ENCODE measurements around the gene BAIAP2L1. TPM values are rescaled to one million over a fixed set of nuclear protein-coding genes. Genes with fewer than 3 reads are reported as not detected.
A peak's percentile ranks its signal among the peaks of the same experiment; 100 is the strongest.

The BAIAP2L1 gene
- total RNA-seq, 1 donor from 2014 or later = 20.6 TPM

DNA sequence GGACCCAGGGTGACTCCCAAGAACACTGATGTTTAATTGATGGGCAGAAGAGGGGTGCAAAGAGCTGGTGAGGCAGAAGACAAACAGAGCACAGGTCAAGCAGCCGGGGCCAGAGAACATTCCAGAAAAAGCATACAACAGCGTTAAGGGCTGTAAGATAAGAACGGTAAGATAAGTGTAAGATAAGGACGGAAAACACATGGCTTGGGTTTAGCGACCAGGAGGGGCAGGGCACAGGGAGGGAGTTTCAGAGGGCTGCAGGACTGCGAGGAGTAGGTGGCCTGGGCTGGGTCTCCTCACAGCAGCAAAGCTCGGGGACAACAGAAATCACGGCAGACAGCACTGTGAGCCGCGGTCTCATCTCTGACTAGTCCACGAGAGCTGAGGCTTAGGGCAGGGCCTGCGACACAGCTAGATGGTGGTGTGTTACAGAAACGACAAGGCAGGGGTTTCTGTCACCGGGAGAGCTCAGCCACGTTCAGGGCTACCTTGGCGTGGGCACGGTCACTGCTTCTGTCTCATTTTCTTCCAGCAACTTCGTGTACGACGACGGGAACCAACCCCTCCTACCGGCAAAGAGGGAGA is 94.8 kb downstream of the BAIAP2L1 start:
- peak overlapping the region; percentile 4 for H3K4me3 Mint-ChIP-seq (ENCODE audit: unreplicated experiment)
- H3K27ac Mint-ChIP-seq (ENCODE audit: unreplicated experiment) = no peak overlapping the region
- peaks cover 3% of the 10 kb centered on the region for H3K27me3 Mint-ChIP-seq (ENCODE audit: unreplicated experiment)
- no peaks in the 10 kb centered on the region for H3K9me3 Mint-ChIP-seq (ENCODE audit: unreplicated experiment)
- peaks cover 27% of the 10 kb centered on the region for H3K36me3 Mint-ChIP-seq (ENCODE audit: low read depth, unreplicated experiment)
- DNase-seq (ENCODE audit: low spot score) = no peak
- TF ChIP-seq, protein P1, sequence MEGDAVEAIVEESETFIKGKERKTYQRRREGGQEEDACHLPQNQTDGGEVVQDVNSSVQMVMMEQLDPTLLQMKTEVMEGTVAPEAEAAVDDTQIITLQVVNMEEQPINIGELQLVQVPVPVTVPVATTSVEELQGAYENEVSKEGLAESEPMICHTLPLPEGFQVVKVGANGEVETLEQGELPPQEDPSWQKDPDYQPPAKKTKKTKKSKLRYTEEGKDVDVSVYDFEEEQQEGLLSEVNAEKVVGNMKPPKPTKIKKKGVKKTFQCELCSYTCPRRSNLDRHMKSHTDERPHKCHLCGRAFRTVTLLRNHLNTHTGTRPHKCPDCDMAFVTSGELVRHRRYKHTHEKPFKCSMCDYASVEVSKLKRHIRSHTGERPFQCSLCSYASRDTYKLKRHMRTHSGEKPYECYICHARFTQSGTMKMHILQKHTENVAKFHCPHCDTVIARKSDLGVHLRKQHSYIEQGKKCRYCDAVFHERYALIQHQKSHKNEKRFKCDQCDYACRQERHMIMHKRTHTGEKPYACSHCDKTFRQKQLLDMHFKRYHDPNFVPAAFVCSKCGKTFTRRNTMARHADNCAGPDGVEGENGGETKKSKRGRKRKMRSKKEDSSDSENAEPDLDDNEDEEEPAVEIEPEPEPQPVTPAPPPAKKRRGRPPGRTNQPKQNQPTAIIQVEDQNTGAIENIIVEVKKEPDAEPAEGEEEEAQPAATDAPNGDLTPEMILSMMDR (IDR thresholded peaks at IDR 0.05; ENCODE audit: unreplicated experiment) = no peak
- no peaks in the 10 kb centered on the region for H3K4me1 Mint-ChIP-seq (ENCODE audit: unreplicated experiment)

DNA sequence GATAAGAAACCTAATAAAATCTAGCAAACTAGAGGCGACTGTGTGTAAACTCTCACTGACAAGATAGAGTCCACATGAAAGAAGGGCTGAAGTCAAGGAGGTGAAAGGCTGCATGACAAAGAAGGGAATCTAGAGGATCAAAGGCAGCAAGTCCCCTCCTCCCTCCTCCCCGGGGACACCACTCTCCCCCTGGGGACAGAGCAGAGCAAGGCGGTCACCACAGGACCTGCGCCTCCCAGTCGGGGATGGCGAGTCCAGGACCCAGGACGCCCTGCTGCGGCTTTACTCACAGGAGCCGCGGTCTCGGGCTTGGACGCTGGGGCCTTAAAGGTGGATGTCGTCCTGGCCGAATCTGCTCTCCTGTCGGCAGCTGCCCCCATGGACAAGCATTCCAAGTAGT is 97.0 kb downstream of the BAIAP2L1 start:
- H3K27ac Mint-ChIP-seq (ENCODE audit: unreplicated experiment) = no peak overlapping the region
- peaks cover 31% of the 10 kb centered on the region for H3K36me3 Mint-ChIP-seq (ENCODE audit: low read depth, unreplicated experiment)
- H3K9me3 Mint-ChIP-seq (ENCODE audit: unreplicated experiment) = no peaks in the 10 kb centered on the region
- TF ChIP-seq, protein P1 (IDR thresholded peaks at IDR 0.05; ENCODE audit: unreplicated experiment) = no peak
- peaks cover 3% of the 10 kb centered on the region for H3K27me3 Mint-ChIP-seq (ENCODE audit: unreplicated experiment)
- H3K4me1 Mint-ChIP-seq (ENCODE audit: unreplicated experiment) = no peaks in the 10 kb centered on the region
- DNase-seq (ENCODE audit: low spot score) = no peak
- no peak overlapping the region for H3K4me3 Mint-ChIP-seq (ENCODE audit: unreplicated experiment)

DNA sequence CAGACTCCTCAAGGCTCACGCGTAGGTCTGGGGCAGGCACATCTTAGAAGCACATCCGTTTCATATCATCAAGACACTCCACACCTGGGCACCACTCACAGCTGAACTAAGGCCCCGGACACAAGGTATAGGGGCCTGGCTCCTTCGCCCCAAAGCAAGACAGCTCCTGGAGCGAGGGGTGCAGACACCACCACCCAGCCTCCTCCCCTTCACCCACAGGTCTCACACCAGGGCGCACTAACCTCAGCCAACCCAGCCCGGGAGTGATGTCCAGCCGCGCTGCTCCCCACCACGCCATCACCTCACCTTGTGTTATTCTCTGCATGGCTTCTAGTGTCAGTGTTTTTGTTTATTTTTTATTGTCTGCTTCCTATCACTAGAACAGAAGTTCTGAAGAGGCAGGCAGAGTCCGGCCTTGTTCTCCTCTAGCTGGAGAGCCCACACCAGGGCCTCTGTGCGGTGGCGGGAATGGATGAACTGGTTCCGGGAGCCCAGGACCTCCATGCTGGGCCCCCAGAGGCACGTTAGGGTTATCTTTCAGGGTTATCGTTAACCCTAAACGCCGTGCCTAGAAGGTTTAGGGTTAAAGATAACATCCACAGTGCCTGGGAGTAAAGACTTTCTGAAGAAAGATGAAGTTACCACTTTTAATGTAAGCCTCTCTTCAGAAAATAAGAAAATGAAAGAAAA is 97.6 kb downstream of the BAIAP2L1 start:
- Mint-ChIP-seq H3K4me3 (ENCODE audit: unreplicated experiment) (no peak overlapping the region), H3K36me3 (ENCODE audit: low read depth, unreplicated experiment) (peaks cover 28% of the 10 kb centered on the region), H3K4me1 (ENCODE audit: unreplicated experiment) (no peaks in the 10 kb centered on the region), H3K27ac (ENCODE audit: unreplicated experiment) (no peak overlapping the region), H3K27me3 (ENCODE audit: unreplicated experiment) (peaks cover 3% of the 10 kb centered on the region), H3K9me3 (ENCODE audit: unreplicated experiment) (no peaks in the 10 kb centered on the region)
- TF ChIP-seq, protein P1 (IDR thresholded peaks at IDR 0.05; ENCODE audit: unreplicated experiment) = no peak
- DNase-seq (ENCODE audit: low spot score) = no peak

DNA sequence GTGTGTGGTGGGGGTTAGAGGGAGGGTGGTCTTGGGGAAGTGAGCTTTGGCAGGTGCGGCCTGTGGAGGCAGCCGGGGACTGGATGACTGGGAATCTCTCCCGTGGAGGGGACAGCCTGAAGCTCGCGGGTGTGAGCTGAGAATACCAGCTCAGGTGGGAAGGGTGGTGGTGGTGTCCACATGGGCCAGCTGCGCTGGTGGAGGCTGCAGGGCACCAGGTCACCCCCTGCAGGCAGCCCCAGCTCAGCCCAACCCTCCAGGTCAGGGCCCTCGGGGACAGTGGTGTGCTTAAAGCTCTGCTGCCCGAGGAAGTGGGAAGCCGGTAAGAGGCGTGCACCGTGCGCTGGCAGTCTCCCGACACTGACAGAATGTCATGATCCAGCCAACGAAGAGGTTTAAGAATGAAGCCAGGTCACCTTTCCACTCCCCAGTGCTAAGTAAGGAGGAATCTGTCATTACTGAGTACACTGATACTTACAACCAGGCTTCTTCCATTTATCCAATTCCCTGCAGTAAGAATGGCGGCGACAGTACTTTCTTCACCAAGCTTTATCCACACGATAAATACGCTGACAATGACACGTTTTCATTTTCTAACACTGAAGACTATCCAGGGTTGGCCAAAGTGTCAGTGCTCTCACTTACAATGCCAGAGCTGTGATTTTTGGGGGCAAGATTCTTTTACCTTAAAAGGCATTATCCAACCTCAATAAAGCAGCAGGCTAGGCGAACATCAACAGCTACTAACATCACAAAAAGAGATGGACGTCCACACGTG is 99.0 kb downstream of the BAIAP2L1 start:
- H3K27me3 Mint-ChIP-seq (ENCODE audit: unreplicated experiment) = peaks cover 3% of the 10 kb centered on the region
- no peak for DNase-seq (ENCODE audit: low spot score)
- H3K36me3 Mint-ChIP-seq (ENCODE audit: low read depth, unreplicated experiment) = peaks cover 25% of the 10 kb centered on the region
- H3K27ac Mint-ChIP-seq (ENCODE audit: unreplicated experiment) = no peak overlapping the region
- no peak overlapping the region for H3K4me3 Mint-ChIP-seq (ENCODE audit: unreplicated experiment)
- H3K4me1 Mint-ChIP-seq (ENCODE audit: unreplicated experiment) = no peaks in the 10 kb centered on the region
- TF ChIP-seq, protein P1 (IDR thresholded peaks at IDR 0.05; ENCODE audit: unreplicated experiment) = no peak
- no peaks in the 10 kb centered on the region for H3K9me3 Mint-ChIP-seq (ENCODE audit: unreplicated experiment)
